ENCODE measurements around the gene OR4D5. TPM values are rescaled to one million over a fixed set of nuclear protein-coding genes. Genes with fewer than 3 reads are reported as not detected.

Gene OR4D5
- total RNA-seq (2022; extraction: Qiagen RNA extraction; ENCODE audit: low read depth): not detected in 5 replicates

GRCh38 chr11:123939317-123939716 lies at the start of gene OR4D5:
Gene OR4D5 (plus strand): TSS chr11:123939617. CDS start chr11:123939617, 0 bp downstream.

GRCh38 chr11:123901867-123902266 lies 37.5 kb upstream of the OR4D5 start, which contains the start of gene OR8D4:
Gene OR8D4 (plus strand): TSS chr11:123902167. CDS start chr11:123906432, 4,265 bp downstream.

GRCh38 chr11:123943738-123944137 lies 4.3 kb downstream of the OR4D5 start, which contains the start of gene OR6T1:
Gene OR6T1 (minus strand): TSS chr11:123943838. CDS start chr11:123943838, 0 bp downstream.

GRCh38 chr11:123977731-123978347 lies 38.4 kb downstream of the OR4D5 start, which contains the start of gene OR10S1:
Gene OR10S1 (minus strand): TSS chr11:123977781. CDS start chr11:123977664, 117 bp downstream.

Other genes starting within 250 kb of the OR4D5 start
- gene ZNF202, start 198.0 kb upstream of the OR4D5 start, total RNA-seq (2022; extraction: Qiagen RNA extraction; ENCODE audit: low read depth): 9.8 to 13.5 TPM (median 10.5 TPM) in 5 replicates
- not detected in 5 replicates for gene OR6X1, start 185.1 kb upstream of the OR4D5 start, total RNA-seq (2022; extraction: Qiagen RNA extraction; ENCODE audit: low read depth)
- not detected in 5 replicates for gene OR6M1, start 133.3 kb upstream of the OR4D5 start, total RNA-seq (2022; extraction: Qiagen RNA extraction; ENCODE audit: low read depth)
- gene TMEM225, start 53.9 kb upstream of the OR4D5 start, total RNA-seq (2022; extraction: Qiagen RNA extraction; ENCODE audit: low read depth): not detected in 5 replicates
- gene OR8D4, start 37.5 kb upstream of the OR4D5 start, total RNA-seq (2022; extraction: Qiagen RNA extraction; ENCODE audit: low read depth): not detected in 5 replicates
- not detected in 5 replicates for gene OR6T1, start 4.2 kb downstream of the OR4D5 start, total RNA-seq (2022; extraction: Qiagen RNA extraction; ENCODE audit: low read depth)
- not detected in 5 replicates for gene OR10S1, start 38.2 kb downstream of the OR4D5 start, total RNA-seq (2022; extraction: Qiagen RNA extraction; ENCODE audit: low read depth)
- not detected in 5 replicates for gene OR10G6, start 55.5 kb downstream of the OR4D5 start, total RNA-seq (2022; extraction: Qiagen RNA extraction; ENCODE audit: low read depth)
- not detected in 5 replicates for gene OR10G4, start 73.4 kb downstream of the OR4D5 start, total RNA-seq (2022; extraction: Qiagen RNA extraction; ENCODE audit: low read depth)
- gene OR10G9, start 83.4 kb downstream of the OR4D5 start, total RNA-seq (2022; extraction: Qiagen RNA extraction; ENCODE audit: low read depth): not detected in 5 replicates
- gene OR10G8, start 87.2 kb downstream of the OR4D5 start, total RNA-seq (2022; extraction: Qiagen RNA extraction; ENCODE audit: low read depth): not detected in 5 replicates
- not detected in 5 replicates for gene OR10G7, start 101.7 kb downstream of the OR4D5 start, total RNA-seq (2022; extraction: Qiagen RNA extraction; ENCODE audit: low read depth)
- 0.09 to 0.28 TPM (median 0.21 TPM) in 4 of 5 replicates, not detected in the other for gene VWA5A, start 175.8 kb downstream of the OR4D5 start, total RNA-seq (2022; extraction: Qiagen RNA extraction; ENCODE audit: low read depth)
- not detected in 5 replicates for gene OR10D3, start 243.7 kb downstream of the OR4D5 start, total RNA-seq (2022; extraction: Qiagen RNA extraction; ENCODE audit: low read depth)